CD14-positive monocyte (primary cell): Measurements from ENCODE around the gene NHS. TPM values are rescaled to one million over a fixed set of nuclear protein-coding genes. Genes with fewer than 3 reads are reported as not detected.

Experiments
- DNase-seq, 3 donors: peaks; one replicate each; pipeline ENCODE4 v3.0.0-alpha.2; 2011 to 2022
- H2AFZ ChIP-seq: 2 replicates; pipeline ENCODE4 v1.6.0; 2012; ENCODE audit warnings: mild to moderate bottlenecking, low read depth, low read length, inconsistent platforms; ENCODE audit not compliant: insufficient read depth, poor library complexity, severe bottlenecking
- H3K27ac ChIP-seq, 2 donors: 1 replicate in 1 of 2; 2 replicates in 1 of 2; pipeline ENCODE4 v1.5.1; 2012 to 2013; ENCODE audit warnings: low read length in 2 of 2, control low read depth in 1 of 2, inconsistent platforms in 1 of 2, low read depth in 1 of 2, mild to moderate bottlenecking in 1 of 2
- H3K27me3 ChIP-seq, 2 donors: one replicate each; pipeline versions ENCODE4 v1.6.0 to v1.6.1; 2011 to 2013; ENCODE audit warnings: low read length in 2 of 2; ENCODE audit not compliant: control insufficient read depth in 2 of 2, insufficient read depth in 2 of 2
- H3K36me3 ChIP-seq, 2 donors: replicated peaks in 1 of 2; 1 replicate in 1 of 2; 2 replicates in 1 of 2; pipeline versions ENCODE4 v1.5.1 to v1.6.1; 2012 to 2013; ENCODE audit warnings: low read length in 2 of 2, control low read depth in 1 of 2, inconsistent platforms in 1 of 2, mild to moderate bottlenecking in 1 of 2; ENCODE audit not compliant: insufficient read depth in 2 of 2, control insufficient read depth in 1 of 2
- H3K4me1 ChIP-seq, 2 donors: 1 replicate in 1 of 2; 2 replicates in 1 of 2; pipeline versions ENCODE4 v1.5.1 to v1.6.1; 2012 to 2013; ENCODE audit warnings: low read length in 2 of 2, control low read depth in 1 of 2, inconsistent platforms in 1 of 2, mild to moderate bottlenecking in 1 of 2, moderate library complexity in 1 of 2; ENCODE audit not compliant: insufficient read depth in 2 of 2, control insufficient read depth in 1 of 2
- H3K4me2 ChIP-seq: replicated peaks from 2 replicates; pipeline ENCODE3; 2012; ENCODE audit warnings: low read length, moderate library complexity, mild to moderate bottlenecking; ENCODE audit not compliant: poor library complexity, severe bottlenecking; ENCODE audit errors: extremely low read depth
- H3K4me3 ChIP-seq, 3 experiments: fragments of 200-600 bp in 1 of 3; sonication (generic) in 1 of 3; replicated peaks in 1 of 3; 1 replicate in 2 of 3; 2 replicates in 1 of 3; pipeline ENCODE4 v1.5.1; 2011 to 2013; ENCODE audit warnings: low read length in 3 of 3, mild to moderate bottlenecking in 3 of 3, control low read depth in 2 of 3, low read depth in 2 of 3, inconsistent platforms in 1 of 3, moderate library complexity in 1 of 3
- H3K79me2 ChIP-seq: 2 replicates; pipeline ENCODE4 v1.6.0; 2012; ENCODE audit warnings: mild to moderate bottlenecking, control low read depth, inconsistent platforms, low read length, moderate library complexity; ENCODE audit not compliant: insufficient read depth
- H3K9ac ChIP-seq: 2 replicates; pipeline ENCODE4 v1.6.0; 2017; ENCODE audit warnings: low read length, mild to moderate bottlenecking; ENCODE audit not compliant: insufficient read depth, poor library complexity, severe bottlenecking
- H3K9me3 ChIP-seq, 2 donors: replicated peaks in 1 of 2; 1 replicate in 1 of 2; 2 replicates in 1 of 2; pipeline versions ENCODE4 v1.5.1 to v1.6.1; 2012 to 2013; ENCODE audit warnings: low read length in 2 of 2, control low read depth in 1 of 2; ENCODE audit not compliant: control insufficient read depth in 1 of 2, insufficient read depth in 1 of 2
- H4K20me1 ChIP-seq: 2 replicates; pipeline ENCODE4 v1.6.0; 2012; ENCODE audit warnings: mild to moderate bottlenecking, low read length, control low read depth, moderate library complexity; ENCODE audit not compliant: insufficient read depth
- H3K27ac Mint-ChIP-seq, 7 donors: one replicate each; pipeline ENCODE4 v1.8.0; 2020; ENCODE audit warnings: mild to moderate bottlenecking in 7 of 7, mixed read lengths in 7 of 7, moderate library complexity in 6 of 7, inconsistent platforms in 2 of 7
- H3K27me3 Mint-ChIP-seq, 3 donors: one replicate each; pipeline ENCODE4 v1.8.0; 2021 to 2022; ENCODE audit warnings: low read depth in 3 of 3, mild to moderate bottlenecking in 3 of 3, mixed read lengths in 3 of 3, moderate library complexity in 3 of 3, inconsistent platforms in 1 of 3
- H3K36me3 Mint-ChIP-seq, 2 donors: one replicate each; pipeline ENCODE4 v1.8.0; 2020; ENCODE audit warnings: mixed read lengths in 2 of 2, inconsistent platforms in 1 of 2, mild to moderate bottlenecking in 1 of 2
- H3K4me1 Mint-ChIP-seq: one replicate; pipeline ENCODE4 v1.8.0; 2020; ENCODE audit warnings: mild to moderate bottlenecking, mixed read lengths
- H3K4me3 Mint-ChIP-seq, 2 donors: one replicate each; pipeline ENCODE4 v1.8.0; 2020; ENCODE audit warnings: mild to moderate bottlenecking in 2 of 2, mixed read lengths in 2 of 2, moderate library complexity in 1 of 2
- H3K9me3 Mint-ChIP-seq, 7 donors: one replicate each; pipeline ENCODE4 v1.8.0; 2020 to 2022; ENCODE audit warnings: mixed read lengths in 7 of 7, mild to moderate bottlenecking in 6 of 7, moderate library complexity in 6 of 7, inconsistent platforms in 2 of 7
- CTCF ChIP-seq: fragments of 200-600 bp; IDR thresholded peaks from one replicate; pipeline ENCODE4 v1.8.0; 2022; ENCODE audit warnings: antibody characterized with exemption, mild to moderate bottlenecking
- WGBS: methylation state at CpG from one replicate; pipeline ENCODE4 v1.1.5; 2013; ENCODE audit warnings: missing lambda C conversion rate; ENCODE audit not compliant: insufficient coverage; 5-methylcytosine and 5-hydroxymethylcytosine counted together
- intact Hi-C, 2 donors: fragments of 100-400 bp; cut with micrococcal nuclease; formaldehyde crosslinking; loops; one replicate each; pipeline versions ENCODE4 v1.15.0 to v1.15.1; 2023
- polyA plus RNA-seq, 3 donors: library from polyadenylated mRNA; depleted of rRNA in 1 of 3; unstranded in 2 of 3; stranded (reverse) in 1 of 3; fragments of 300-500 nt in 2 of 3; fragments of >200 nt in 1 of 3; fragmentation: Illumina TruSeq in 2 of 3; gene quantifications; 1 replicate in 2 of 3; 2 replicates in 1 of 3; pipeline ENCODE4 v1.2.3, GENCODE V29; 2012 to 2021

Gene NHS
- polyA plus RNA-seq, 3 donors: 0.86 to 1.8 (median 1.3) TPM

- Histone ChIP-seq H3K9ac (no peak overlapping the region), H3K9me3 (no peaks in the 10 kb centered on the region), H3K4me3 (no peak overlapping the region), H3K36me3 (no peaks in the 10 kb centered on the region), H4K20me1 (no peaks in the 10 kb centered on the region), H3K4me2 (no peak overlapping the region), H3K4me1 (no peaks in the 10 kb centered on the region), H3K27ac (no peak overlapping the region), H3K79me2 (no peaks in the 10 kb centered on the region), H2AFZ (no peak overlapping the region), H3K27me3 (peaks cover 0 to 2% of the 10 kb centered on the region in 2 donors)
- DNase-seq: no peak
- Mint-ChIP-seq H3K27me3 (peaks cover 3 to 18% (median 5%) of the 10 kb centered on the region in 3 donors), H3K4me1 (peaks cover 13% of the 10 kb centered on the region), H3K36me3 (no peaks in the 10 kb centered on the region), H3K4me3 (no peak overlapping the region), H3K9me3 (no peaks in the 10 kb centered on the region), H3K27ac (no peak overlapping the region)
- TF ChIP-seq CTCF: no peak
- no CpG with 5 or more reads among the region's 2 CpGs for WGBS
- intact Hi-C loops: loop anchor here in 1 of 2 donors (5.0 kb wide), 1 partner anchor 352 kb away; no protein-coding TSS in a partner anchor
Observed at GRCh38 chrX:17594693-17595092, 219.7 kb downstream of the NHS start.

- no peaks in the 10 kb centered on the region for H4K20me1 ChIP-seq
- WGBS: no CpG with 5 or more reads among the region's 3 CpGs
Observed at GRCh38 chrX:17595456-17596035, 220.5 kb downstream of the NHS start.

More at GRCh38 chrX:17595456-17596035, 220.5 kb downstream of the NHS start:
- no peaks in the 10 kb centered on the region for H3K4me1 ChIP-seq
- no peak overlapping the region for H3K27ac ChIP-seq
- H3K27me3 ChIP-seq: peaks cover 0 to 2% of the 10 kb centered on the region in 2 donors
- no peaks in the 10 kb centered on the region for H3K79me2 ChIP-seq
- H3K4me1 Mint-ChIP-seq: peaks cover 13% of the 10 kb centered on the region
- no peak for DNase-seq
- no peak overlapping the region for H3K4me3 ChIP-seq
- no peak for TF ChIP-seq CTCF
- H3K36me3 Mint-ChIP-seq: no peaks in the 10 kb centered on the region
- H2AFZ ChIP-seq: no peak overlapping the region
- H3K9me3 Mint-ChIP-seq: no peaks in the 10 kb centered on the region
- no peaks in the 10 kb centered on the region for H3K9me3 ChIP-seq
- H3K36me3 ChIP-seq: no peaks in the 10 kb centered on the region
- no peak overlapping the region for H3K4me3 Mint-ChIP-seq
- no peak overlapping the region for H3K4me2 ChIP-seq
- no peak overlapping the region for H3K9ac ChIP-seq
- H3K27me3 Mint-ChIP-seq: peaks cover 4 to 18% (median 5%) of the 10 kb centered on the region in 3 donors
- H3K27ac Mint-ChIP-seq: no peak overlapping the region
- intact Hi-C loops: no loop called here
